ENCODE data around the gene RPL13.
A peak's percentile ranks its signal among the peaks of the same experiment; 100 is the strongest.

Gene RPL13

DNA sequence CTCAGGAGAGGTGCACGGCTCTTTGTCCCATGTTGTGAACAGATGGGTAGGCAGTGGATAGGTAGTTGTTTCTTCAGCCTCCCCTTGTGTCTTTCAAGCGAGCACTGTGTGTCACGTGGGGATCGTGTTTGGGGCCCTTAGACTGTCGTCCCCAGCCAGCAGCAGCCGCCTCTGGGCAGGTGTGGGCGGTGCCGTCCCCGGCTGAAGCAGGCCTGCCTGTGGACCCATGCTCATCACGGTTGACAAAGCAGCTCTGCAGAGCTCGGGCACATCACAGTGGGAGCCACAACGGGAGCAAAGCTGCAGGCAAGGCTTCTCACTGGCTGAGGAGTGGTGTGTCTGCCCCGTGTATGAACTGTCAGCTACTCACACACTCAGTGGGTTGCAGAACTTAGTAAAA is 4.7 kb upstream of the RPL13 start:
- no peaks in the 10 kb centered on the region for H3K27me3 ChIP-seq (ENCODE audit: low read length)
- no peaks in the 10 kb centered on the region for H4K20me1 ChIP-seq (ENCODE audit: low read depth, low read length)
- no peak overlapping the region for H2AFZ ChIP-seq (ENCODE audit: low read depth, low read length, severe bottlenecking)
- no peak overlapping the region for H3K4me3 ChIP-seq (ENCODE audit: insufficient read depth, low read length, poor library complexity, severe bottlenecking)
- no peaks in the 10 kb centered on the region for H3K9me3 ChIP-seq (ENCODE audit: insufficient read depth, low read length)
- H3K27ac ChIP-seq (ENCODE audit: low read depth, low read length) = no peak overlapping the region
- peaks cover 3% of the 10 kb centered on the region for H3K79me2 ChIP-seq (ENCODE audit: insufficient read depth, low read length)
- H3K9me2 ChIP-seq (replicated peaks; ENCODE audit: insufficient read depth, low read length) = no peaks in the 10 kb centered on the region
- H3K4me2 ChIP-seq (ENCODE audit: low read depth, low read length, poor library complexity, severe bottlenecking) = no peak overlapping the region
- no peak overlapping the region for H3K9ac ChIP-seq (ENCODE audit: low read length)
- no peaks in the 10 kb centered on the region; the same call in 1 of the 2 replicates for H3K36me3 ChIP-seq (ENCODE audit: low read length)
- H3F3A ChIP-seq (ENCODE audit: insufficient read depth) = peaks cover 4% of the 10 kb centered on the region; the same call in 1 of the 2 replicates
- TF ChIP-seq, protein P1, sequence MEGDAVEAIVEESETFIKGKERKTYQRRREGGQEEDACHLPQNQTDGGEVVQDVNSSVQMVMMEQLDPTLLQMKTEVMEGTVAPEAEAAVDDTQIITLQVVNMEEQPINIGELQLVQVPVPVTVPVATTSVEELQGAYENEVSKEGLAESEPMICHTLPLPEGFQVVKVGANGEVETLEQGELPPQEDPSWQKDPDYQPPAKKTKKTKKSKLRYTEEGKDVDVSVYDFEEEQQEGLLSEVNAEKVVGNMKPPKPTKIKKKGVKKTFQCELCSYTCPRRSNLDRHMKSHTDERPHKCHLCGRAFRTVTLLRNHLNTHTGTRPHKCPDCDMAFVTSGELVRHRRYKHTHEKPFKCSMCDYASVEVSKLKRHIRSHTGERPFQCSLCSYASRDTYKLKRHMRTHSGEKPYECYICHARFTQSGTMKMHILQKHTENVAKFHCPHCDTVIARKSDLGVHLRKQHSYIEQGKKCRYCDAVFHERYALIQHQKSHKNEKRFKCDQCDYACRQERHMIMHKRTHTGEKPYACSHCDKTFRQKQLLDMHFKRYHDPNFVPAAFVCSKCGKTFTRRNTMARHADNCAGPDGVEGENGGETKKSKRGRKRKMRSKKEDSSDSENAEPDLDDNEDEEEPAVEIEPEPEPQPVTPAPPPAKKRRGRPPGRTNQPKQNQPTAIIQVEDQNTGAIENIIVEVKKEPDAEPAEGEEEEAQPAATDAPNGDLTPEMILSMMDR (IDR thresholded peaks at IDR 0.05; ENCODE audit: insufficient read depth, low read length, poor library complexity, severe bottlenecking) = no peak
- no peak for TF ChIP-seq EZH2phosphoT487 (conservative IDR thresholded peaks at IDR 0.05; ENCODE audit: low read length)

DNA sequence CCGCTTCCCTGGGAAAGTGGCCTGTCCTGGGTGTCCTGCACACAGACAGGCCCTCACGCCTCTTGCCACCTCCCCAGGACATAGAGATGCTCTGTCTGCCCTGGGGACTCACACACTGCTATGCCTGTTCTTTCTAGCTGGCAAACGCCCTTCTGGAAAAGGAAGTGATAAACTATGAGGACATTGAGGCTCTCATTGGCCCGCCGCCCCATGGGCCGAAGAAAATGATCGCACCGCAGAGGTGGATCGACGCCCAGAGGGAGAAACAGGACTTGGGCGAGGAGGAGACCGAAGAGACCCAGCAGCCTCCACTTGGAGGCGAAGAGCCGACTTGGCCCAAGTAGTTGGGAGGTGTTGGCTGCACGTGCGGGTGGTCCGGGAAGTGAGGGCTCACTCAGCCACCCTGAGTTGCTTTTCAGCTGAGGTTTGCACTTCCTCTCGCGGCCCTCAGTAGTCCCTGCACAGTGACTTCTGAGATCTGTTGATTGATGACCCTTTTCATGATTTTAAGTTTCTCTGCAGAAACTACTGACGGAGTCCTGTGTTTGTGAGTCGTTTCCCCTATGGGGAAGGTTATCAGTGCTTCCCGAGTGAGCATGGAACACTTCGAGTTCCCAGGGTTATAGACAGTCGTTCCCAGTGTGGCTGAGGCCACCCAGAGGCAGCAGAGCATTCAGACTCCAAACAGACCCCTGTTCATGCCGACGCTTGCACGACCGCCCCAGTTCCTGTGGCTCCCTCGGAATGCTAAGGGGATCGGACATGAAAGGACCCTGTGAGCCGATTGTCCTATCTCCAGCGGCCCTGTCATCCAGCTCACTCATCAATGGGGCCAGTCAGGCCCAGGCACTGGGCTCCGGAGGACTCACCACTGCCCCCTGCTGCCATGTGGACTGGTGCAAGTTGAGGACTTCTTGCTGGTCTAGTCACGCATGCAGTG is 3.5 kb upstream of the RPL13 start:
- TF ChIP-seq, protein P1 (IDR thresholded peaks at IDR 0.05; ENCODE audit: insufficient read depth, low read length, poor library complexity, severe bottlenecking) = peak; percentile 62
- TF ChIP-seq EZH2phosphoT487 (conservative IDR thresholded peaks at IDR 0.05; ENCODE audit: low read length) = no peak
- no peaks in the 10 kb centered on the region for H3K9me3 ChIP-seq (ENCODE audit: insufficient read depth, low read length)
- peaks cover 7% of the 10 kb centered on the region; the same call in 1 of the 2 replicates for H4K20me1 ChIP-seq (ENCODE audit: low read depth, low read length)
- no peak overlapping the region for H3K4me3 ChIP-seq (ENCODE audit: insufficient read depth, low read length, poor library complexity, severe bottlenecking)
- peaks cover 10% of the 10 kb centered on the region for H3K36me3 ChIP-seq (ENCODE audit: low read length)
- no peaks in the 10 kb centered on the region for H3K9me2 ChIP-seq (replicated peaks; ENCODE audit: insufficient read depth, low read length)
- H3F3A ChIP-seq (ENCODE audit: insufficient read depth) = peaks cover 14% of the 10 kb centered on the region
- no peak overlapping the region for H3K27ac ChIP-seq (ENCODE audit: low read depth, low read length)
- no peak overlapping the region for H2AFZ ChIP-seq (ENCODE audit: low read depth, low read length, severe bottlenecking)
- no peak overlapping the region for H3K4me2 ChIP-seq (ENCODE audit: low read depth, low read length, poor library complexity, severe bottlenecking)
- no peaks in the 10 kb centered on the region for H3K27me3 ChIP-seq (ENCODE audit: low read length)
- H3K9ac ChIP-seq (ENCODE audit: low read length) = no peak overlapping the region
- peaks cover 15% of the 10 kb centered on the region for H3K79me2 ChIP-seq (ENCODE audit: insufficient read depth, low read length)

DNA sequence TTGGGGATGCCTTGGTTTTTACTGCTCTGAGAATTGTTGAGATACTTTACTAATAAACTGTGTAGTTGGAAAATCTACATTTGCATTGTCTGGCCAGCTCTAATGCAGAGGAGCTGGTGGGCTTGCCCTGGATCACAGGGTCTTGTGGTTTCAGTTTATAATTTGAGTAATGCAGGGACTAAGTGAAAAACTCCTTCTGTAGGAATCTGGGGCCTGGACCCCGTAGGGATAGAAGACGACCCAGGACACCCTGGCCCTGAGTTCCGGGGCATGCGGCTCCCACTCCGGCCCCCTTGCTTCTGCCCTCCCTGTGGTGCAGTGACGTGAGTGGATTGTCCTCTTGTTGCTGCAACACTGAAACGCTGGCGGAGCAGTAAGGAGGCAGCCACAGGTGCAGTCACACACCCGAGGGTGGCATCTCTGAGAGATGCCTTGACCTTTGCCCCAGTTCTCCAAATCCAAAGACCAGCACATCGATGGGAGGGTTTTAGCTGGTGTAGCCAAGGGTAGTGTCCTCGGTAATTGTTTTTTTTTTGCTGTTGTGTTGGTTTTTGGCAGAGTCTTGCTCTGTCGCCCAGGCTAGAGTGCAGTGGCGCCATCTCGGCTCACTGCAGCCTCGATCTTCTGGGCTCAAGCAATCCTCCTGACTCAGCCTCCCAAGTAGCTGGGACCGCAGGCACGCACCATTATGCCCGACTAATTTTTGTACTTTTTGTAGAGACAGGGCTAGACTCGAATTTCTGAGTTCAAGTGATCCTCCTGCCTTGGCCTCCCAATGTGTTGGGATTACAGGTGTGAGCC is 2.6 kb upstream of the RPL13 start:
- H3K4me2 ChIP-seq (ENCODE audit: low read depth, low read length, poor library complexity, severe bottlenecking) = no peak overlapping the region
- peaks cover 19% of the 10 kb centered on the region for H3K36me3 ChIP-seq (ENCODE audit: low read length)
- no peak overlapping the region for H3K27ac ChIP-seq (ENCODE audit: low read depth, low read length)
- peaks cover 21% of the 10 kb centered on the region for H3K79me2 ChIP-seq (ENCODE audit: insufficient read depth, low read length)
- no peaks in the 10 kb centered on the region for H3K9me3 ChIP-seq (ENCODE audit: insufficient read depth, low read length)
- H3K4me3 ChIP-seq (ENCODE audit: insufficient read depth, low read length, poor library complexity, severe bottlenecking) = no peak overlapping the region
- no peaks in the 10 kb centered on the region for H3K27me3 ChIP-seq (ENCODE audit: low read length)
- TF ChIP-seq, protein P1 (IDR thresholded peaks at IDR 0.05; ENCODE audit: insufficient read depth, low read length, poor library complexity, severe bottlenecking) = no peak
- TF ChIP-seq EZH2phosphoT487 (conservative IDR thresholded peaks at IDR 0.05; ENCODE audit: low read length) = no peak
- H2AFZ ChIP-seq (ENCODE audit: low read depth, low read length, severe bottlenecking) = no peak overlapping the region
- H3F3A ChIP-seq (ENCODE audit: insufficient read depth) = peaks cover 23% of the 10 kb centered on the region
- no peak overlapping the region for H3K9ac ChIP-seq (ENCODE audit: low read length)
- no peaks in the 10 kb centered on the region for H3K9me2 ChIP-seq (replicated peaks; ENCODE audit: insufficient read depth, low read length)
- H4K20me1 ChIP-seq (ENCODE audit: low read depth, low read length) = peaks cover 16% of the 10 kb centered on the region

All from SU-DHL-6 (cell line).